HepG2 (cell line): ENCODE measurements around the gene ARHGAP5. TPM values are rescaled to one million over a fixed set of nuclear protein-coding genes. Genes with fewer than 3 reads are reported as not detected.

Experiments
- AGO2 ChIP-seq: fragments of 200-400 bp; formaldehyde crosslinking; optimal IDR thresholded peaks from 2 replicates; pipeline ENCODE3; 2017; ENCODE audit warnings: mild to moderate bottlenecking, low read depth, low read length, moderate library complexity
- MIER2 ChIP-seq: IDR thresholded peaks from 2 replicates; pipeline ENCODE4 v1.6.1; 2016; ENCODE audit warnings: missing biosample characterization, missing genetic modification reagents
- MIER3 ChIP-seq: IDR thresholded peaks from 2 replicates; pipeline ENCODE4 v1.6.1; 2016; ENCODE audit warnings: missing compliant biosample characterization, borderline replicate concordance
- NFYC ChIP-seq: IDR thresholded peaks from 2 replicates; pipeline ENCODE4 v1.6.1; 2016; ENCODE audit warnings: missing genetic modification reagents, missing compliant biosample characterization
- PHF8 ChIP-seq: sonication (generic); formaldehyde crosslinking; IDR thresholded peaks from 2 replicates; pipeline ENCODE4 v1.5.0; 2020; ENCODE audit warnings: missing genetic modification reagents
- RFXAP ChIP-seq: sonication (generic); formaldehyde crosslinking; IDR thresholded peaks from 2 replicates; pipeline ENCODE4 v1.4.0; 2020; ENCODE audit warnings: missing genetic modification reagents, borderline replicate concordance
- RORA ChIP-seq: sonication (generic); formaldehyde crosslinking; IDR thresholded peaks from 2 replicates; pipeline ENCODE4 v1.5.0; 2020; ENCODE audit warnings: mild to moderate bottlenecking, missing genetic modification reagents, moderate library complexity
- SCMH1 ChIP-seq: sonication (generic); formaldehyde crosslinking; IDR thresholded peaks from 2 replicates; pipeline ENCODE4 v1.9.0; 2021; ENCODE audit warnings: missing genetic modification reagents, mild to moderate bottlenecking, borderline replicate concordance
- TBX3 ChIP-seq: fragments of 450-650 bp; IDR thresholded peaks from 2 replicates; pipeline ENCODE4 v1.6.1; 2017; ENCODE audit warnings: antibody characterized with exemption, mild to moderate bottlenecking, inconsistent platforms, borderline replicate concordance
- ZNF205 ChIP-seq: IDR thresholded peaks from 2 replicates; pipeline ENCODE4 v1.6.1; 2018; ENCODE audit warnings: missing biosample characterization, missing genetic modification reagents
- ZNF558 ChIP-seq: sonication (generic); formaldehyde crosslinking; IDR thresholded peaks from 2 replicates; pipeline ENCODE4 v1.9.0; 2022; ENCODE audit warnings: mild to moderate bottlenecking, missing genetic modification reagents, borderline replicate concordance
- polyA plus RNA-seq, 8 experiments: library from polyadenylated mRNA; depleted of rRNA in 3 of 8; stranded (reverse) in 7 of 8; unstranded in 1 of 8; fragments of >200 nt; fragmentation: Illumina TruSeq in 4 of 8; extraction: Trizol in 4 of 8; gene quantifications; 2 replicates each; pipeline versions ENCODE4 v1.2.1 to v1.2.3, GENCODE V29; 2011 to 2016; ENCODE audit warnings: low read depth in 4 of 8, missing spikeins in 1 of 8, mixed read lengths in 1 of 8; ENCODE audit not compliant: insufficient read depth in 1 of 8
- total RNA-seq, 5 experiments: library from RNA; depleted of rRNA; stranded (reverse); fragments of >200 nt; fragmentation: Illumina TruSeq; extraction: Trizol; gene quantifications; 2 replicates each; pipeline ENCODE4 v1.2.3, GENCODE V29; 2016; ENCODE audit warnings: low read depth in 1 of 5
- TF ChIP-seq, protein P1 (sequence below): sonication (generic); formaldehyde crosslinking; IDR thresholded peaks from 2 replicates; pipeline ENCODE4 v1.5.1; 2020; ENCODE audit warnings: mild to moderate bottlenecking, missing genetic modification reagents
- TF ChIP-seq, protein P2 (sequence below): sonication (generic); formaldehyde crosslinking; IDR thresholded peaks from 2 replicates; pipeline ENCODE4 v1.5.0; 2020; ENCODE audit warnings: mild to moderate bottlenecking, low read depth, missing genetic modification reagents, borderline replicate concordance
- TF ChIP-seq, protein P3 (sequence below): sonication (generic); formaldehyde crosslinking; IDR thresholded peaks from 2 replicates; pipeline ENCODE4 v1.4.0; 2020; ENCODE audit warnings: missing genetic modification reagents, borderline replicate concordance
- TF ChIP-seq, protein P4 (sequence below): sonication (generic); formaldehyde crosslinking; IDR thresholded peaks from 2 replicates; pipeline ENCODE4 v1.5.1; 2020; ENCODE audit warnings: missing genetic modification reagents, mild to moderate bottlenecking, borderline replicate concordance
- TF ChIP-seq, protein P5 (sequence below): IDR thresholded peaks from 2 replicates; pipeline ENCODE4 v1.6.1; 2016; ENCODE audit warnings: missing genetic modification reagents, missing compliant biosample characterization
- TF ChIP-seq, protein P6 (sequence below): conservative IDR thresholded peaks from 2 replicates; pipeline ENCODE4 v1.6.1; 2018; ENCODE audit warnings: missing genetic modification reagents
- TF ChIP-seq, protein P7 (sequence below): sonication (generic); formaldehyde crosslinking; IDR thresholded peaks from 2 replicates; pipeline ENCODE4 v1.8.0; 2023; ENCODE audit warnings: mild to moderate bottlenecking, missing genetic modification reagents

Gene ARHGAP5
- total and polyA plus RNA-seq, 2 of the 13 experiments (the other 11 are each of a cell fraction or from before 2014, with no cell fraction given): 33.7 to 144 TPM

DNA sequence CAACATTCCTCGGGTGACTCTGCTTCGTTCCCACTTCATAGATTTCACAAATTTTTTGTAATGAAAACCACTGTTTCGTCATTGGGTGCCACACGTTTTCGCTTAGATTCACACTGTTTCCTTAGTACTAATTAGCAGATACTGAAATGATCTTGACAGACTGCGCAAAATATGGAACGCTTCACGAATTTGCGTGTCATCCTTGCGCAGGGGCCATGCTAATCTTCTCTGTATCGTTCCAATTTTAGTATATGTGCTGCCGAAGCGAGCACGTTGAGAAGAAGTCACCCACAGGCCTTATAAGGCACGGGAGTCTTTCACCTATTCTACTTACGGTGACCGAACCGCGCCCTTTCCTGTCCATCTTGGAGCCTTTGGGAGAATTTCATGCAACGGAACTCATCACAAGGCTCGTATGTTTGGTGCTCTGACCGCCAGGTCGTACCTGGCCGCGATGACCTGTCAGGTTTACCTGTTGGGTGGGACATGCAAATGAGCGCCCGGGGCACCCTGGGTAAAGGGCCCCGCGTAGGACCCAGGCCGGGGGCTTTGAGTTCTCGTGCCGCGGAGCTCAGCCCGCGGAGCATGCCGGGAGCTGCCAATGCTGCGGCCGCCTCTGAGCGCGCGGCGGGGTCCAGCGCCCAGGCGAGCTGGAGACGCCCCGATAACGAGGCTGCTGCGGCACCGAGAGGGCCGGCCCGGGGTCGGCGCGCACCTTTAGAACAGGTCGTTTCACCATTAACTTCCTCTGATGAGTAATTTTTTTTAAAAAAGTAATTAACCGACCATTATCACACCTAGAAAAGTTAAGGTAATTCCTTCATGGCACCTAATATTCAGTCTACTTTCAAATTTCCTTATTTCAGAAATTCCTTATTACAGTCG is 126.1 kb downstream of the ARHGAP5 start, which contains the start of gene RNU6-8 (continued):
- TF ChIP-seq, protein P1, sequence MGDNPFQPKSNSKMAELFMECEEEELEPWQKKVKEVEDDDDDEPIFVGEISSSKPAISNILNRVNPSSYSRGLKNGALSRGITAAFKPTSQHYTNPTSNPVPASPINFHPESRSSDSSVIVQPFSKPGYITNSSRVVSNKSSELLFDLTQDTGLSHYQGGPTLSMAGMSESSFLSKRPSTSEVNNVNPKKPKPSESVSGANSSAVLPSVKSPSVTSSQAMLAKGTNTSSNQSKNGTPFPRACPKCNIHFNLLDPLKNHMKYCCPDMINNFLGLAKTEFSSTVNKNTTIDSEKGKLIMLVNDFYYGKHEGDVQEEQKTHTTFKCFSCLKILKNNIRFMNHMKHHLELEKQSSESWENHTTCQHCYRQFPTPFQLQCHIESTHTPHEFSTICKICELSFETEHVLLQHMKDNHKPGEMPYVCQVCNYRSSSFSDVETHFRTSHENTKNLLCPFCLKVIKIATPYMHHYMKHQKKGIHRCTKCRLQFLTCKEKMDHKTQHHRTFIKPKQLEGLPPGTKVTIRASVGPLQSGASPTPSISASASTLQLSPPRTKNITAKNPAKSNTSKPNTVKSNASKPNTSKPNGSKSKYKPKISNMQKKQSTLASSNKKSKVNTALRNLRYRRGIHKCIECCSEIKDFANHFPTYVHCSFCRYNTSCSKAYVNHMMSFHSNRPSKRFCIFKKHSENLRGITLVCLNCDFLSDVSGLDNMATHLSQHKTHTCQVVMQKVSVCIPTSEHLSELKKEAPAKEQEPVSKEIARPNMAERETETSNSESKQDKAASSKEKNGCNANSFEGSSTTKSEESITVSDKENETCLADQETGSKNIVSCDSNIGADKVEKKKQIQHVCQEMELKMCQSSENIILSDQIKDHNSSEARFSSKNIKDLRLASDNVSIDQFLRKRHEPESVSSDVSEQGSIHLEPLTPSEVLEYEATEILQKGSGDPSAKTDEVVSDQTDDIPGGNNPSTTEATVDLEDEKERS (CRISPR knock-in tag): peak; percentile 83; the same call in 1 of the 2 replicates
- TF ChIP-seq, protein P2, sequence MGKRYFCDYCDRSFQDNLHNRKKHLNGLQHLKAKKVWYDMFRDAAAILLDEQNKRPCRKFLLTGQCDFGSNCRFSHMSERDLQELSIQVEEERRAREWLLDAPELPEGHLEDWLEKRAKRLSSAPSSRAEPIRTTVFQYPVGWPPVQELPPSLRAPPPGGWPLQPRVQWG (CRISPR knock-in tag): no peak
- no peak for TF ChIP-seq RORA (CRISPR knock-in tag)
- peak; percentile 97 for TF ChIP-seq RFXAP
- peak; percentile 96 for TF ChIP-seq ZNF205 (CRISPR knock-in tag)
- peak; percentile 70; the same call in 1 of the 2 replicates for TF ChIP-seq MIER2 (CRISPR knock-in tag)
- TF ChIP-seq ZNF558 (CRISPR knock-in tag): peak; percentile 42; the same call in 1 of the 2 replicates
- no peak for TF ChIP-seq SCMH1 (CRISPR knock-in tag)
- peak; percentile 36; the same call in 1 of the 2 replicates for TF ChIP-seq NFYC (CRISPR knock-in tag)
- TF ChIP-seq, protein P3, sequence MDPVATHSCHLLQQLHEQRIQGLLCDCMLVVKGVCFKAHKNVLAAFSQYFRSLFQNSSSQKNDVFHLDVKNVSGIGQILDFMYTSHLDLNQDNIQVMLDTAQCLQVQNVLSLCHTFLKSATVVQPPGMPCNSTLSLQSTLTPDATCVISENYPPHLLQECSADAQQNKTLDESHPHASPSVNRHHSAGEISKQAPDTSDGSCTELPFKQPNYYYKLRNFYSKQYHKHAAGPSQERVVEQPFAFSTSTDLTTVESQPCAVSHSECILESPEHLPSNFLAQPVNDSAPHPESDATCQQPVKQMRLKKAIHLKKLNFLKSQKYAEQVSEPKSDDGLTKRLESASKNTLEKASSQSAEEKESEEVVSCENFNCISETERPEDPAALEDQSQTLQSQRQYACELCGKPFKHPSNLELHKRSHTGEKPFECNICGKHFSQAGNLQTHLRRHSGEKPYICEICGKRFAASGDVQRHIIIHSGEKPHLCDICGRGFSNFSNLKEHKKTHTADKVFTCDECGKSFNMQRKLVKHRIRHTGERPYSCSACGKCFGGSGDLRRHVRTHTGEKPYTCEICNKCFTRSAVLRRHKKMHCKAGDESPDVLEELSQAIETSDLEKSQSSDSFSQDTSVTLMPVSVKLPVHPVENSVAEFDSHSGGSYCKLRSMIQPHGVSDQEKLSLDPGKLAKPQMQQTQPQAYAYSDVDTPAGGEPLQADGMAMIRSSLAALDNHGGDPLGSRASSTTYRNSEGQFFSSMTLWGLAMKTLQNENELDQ: peak; percentile 35; the same call in 1 of the 2 replicates
- TF ChIP-seq, protein P4, sequence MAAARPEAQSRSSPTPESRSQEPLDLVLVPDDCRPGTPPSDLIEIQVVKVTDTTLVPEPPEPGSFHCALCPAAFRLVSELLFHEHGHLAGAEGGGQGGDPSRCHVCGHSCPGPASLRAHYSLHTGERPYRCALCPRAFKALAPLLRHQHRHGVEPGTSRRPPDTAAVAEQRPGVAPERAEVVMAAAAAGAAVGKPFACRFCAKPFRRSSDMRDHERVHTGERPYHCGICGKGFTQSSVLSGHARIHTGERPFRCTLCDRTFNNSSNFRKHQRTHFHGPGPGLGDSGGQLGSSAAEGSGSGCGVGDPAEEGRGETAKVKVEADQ: peak; percentile 43; the same call in 1 of the 2 replicates
- TF ChIP-seq, protein P5, sequence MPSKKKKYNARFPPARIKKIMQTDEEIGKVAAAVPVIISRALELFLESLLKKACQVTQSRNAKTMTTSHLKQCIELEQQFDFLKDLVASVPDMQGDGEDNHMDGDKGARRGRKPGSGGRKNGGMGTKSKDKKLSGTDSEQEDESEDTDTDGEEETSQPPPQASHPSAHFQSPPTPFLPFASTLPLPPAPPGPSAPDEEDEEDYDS (CRISPR knock-in tag): peak; percentile 89
- no peak; the same call in 1 of the 2 replicates for TF ChIP-seq TBX3
- TF ChIP-seq, protein P6, sequence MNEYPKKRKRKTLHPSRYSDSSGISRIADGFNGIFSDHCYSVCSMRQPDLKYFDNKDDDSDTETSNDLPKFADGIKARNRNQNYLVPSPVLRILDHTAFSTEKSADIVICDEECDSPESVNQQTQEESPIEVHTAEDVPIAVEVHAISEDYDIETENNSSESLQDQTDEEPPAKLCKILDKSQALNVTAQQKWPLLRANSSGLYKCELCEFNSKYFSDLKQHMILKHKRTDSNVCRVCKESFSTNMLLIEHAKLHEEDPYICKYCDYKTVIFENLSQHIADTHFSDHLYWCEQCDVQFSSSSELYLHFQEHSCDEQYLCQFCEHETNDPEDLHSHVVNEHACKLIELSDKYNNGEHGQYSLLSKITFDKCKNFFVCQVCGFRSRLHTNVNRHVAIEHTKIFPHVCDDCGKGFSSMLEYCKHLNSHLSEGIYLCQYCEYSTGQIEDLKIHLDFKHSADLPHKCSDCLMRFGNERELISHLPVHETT (CRISPR knock-in tag): 0 out of 2 replicates have a peak, but pooled peaks have one; percentile 65
- TF ChIP-seq PHF8 (CRISPR knock-in tag): peak; percentile 81
- TF ChIP-seq MIER3 (CRISPR knock-in tag): peak; percentile 95
- TF ChIP-seq AGO2: peak; percentile 25
- TF ChIP-seq, protein P7, sequence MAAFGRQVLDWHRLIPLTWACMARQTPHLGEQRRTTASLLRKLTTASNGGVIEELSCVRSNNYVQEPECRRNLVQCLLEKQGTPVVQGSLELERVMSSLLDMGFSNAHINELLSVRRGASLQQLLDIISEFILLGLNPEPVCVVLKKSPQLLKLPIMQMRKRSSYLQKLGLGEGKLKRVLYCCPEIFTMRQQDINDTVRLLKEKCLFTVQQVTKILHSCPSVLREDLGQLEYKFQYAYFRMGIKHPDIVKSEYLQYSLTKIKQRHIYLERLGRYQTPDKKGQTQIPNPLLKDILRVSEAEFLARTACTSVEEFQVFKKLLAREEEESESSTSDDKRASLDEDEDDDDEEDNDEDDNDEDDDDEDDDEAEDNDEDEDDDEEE (CRISPR knock-in tag): peak; percentile 86; the same call in 1 of the 2 replicates
